Activated CD4-positive, CD25-positive, alpha-beta regulatory T cell treated with anti-CD3 and anti-CD28 coated beads, Interleukin-2, amount 50 U/mL, for 16 hours (primary cell): ENCODE results near the gene CLEC16A.

ENCODE experiments used
- DNase-seq: peaks from one replicate; pipeline ENCODE4 v3.0.0-alpha.2; 2020; ENCODE audit warnings: low read depth, low spot score

The CLEC16A gene

DNA sequence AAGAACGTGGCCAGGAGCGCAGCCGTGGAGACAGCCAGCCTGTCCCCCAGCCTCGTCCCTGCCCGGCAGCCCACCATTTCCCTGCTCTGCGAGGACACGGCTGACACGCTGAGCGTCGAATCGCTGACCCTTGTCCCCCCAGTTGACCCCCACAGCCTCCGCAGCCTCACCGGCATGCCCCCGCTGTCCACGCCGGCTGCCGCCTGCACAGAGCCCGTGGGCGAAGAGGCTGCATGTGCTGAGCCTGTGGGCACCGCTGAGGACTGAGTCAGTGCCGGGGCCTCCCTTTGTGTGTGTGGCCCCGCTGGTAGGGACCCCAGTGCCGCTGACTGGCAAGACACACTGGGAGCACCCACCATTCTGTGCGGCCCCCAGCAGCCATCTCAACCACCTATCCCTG lies 234.1 kb downstream of the CLEC16A start:
- no peak for DNase-seq

DNA sequence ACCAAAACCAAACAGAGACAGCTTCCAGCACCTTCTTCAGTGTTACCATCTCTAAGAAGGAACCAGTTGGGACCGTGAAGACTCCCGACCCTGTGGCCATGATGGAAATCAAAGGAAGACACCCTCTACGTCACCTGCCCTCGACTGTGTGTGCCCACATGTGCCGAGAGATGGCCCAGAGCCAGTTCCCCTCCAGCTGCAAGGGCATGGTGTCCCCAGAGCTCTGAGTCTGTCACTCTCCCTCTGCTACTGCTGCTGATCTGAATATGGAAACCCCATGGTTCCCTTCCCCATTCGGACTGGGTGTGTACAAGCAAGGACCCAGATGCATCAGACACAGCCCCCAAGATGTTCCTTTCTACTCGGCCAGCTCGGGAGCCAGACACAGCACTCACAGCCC lies 235.2 kb downstream of the CLEC16A start:
- DNase-seq: no peak

DNA sequence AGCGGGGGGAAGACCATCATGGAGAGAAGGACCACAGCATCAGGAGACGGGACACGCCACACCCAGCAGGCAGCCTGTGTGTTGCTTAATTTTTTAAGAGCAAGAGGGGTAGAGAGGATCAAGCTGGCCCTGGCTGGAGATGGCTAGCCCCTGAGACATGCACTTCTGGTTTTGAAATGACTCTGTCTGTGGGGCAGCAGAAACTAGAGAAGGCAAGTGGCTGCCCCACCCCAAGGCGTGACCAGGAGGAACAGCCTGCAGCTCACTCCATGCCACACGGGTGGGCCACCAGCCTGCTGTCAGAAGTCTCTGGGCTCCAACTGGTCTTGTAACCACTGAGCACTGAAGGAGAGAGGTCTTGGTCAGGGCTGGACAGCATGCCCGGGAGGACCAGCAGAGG lies 236.1 kb downstream of the CLEC16A start:
- DNase-seq: no peak

- DNase-seq: no peak
Measured at GRCh38 chr16:11181242-11181898, 237.0 kb downstream of the CLEC16A start.

GRCh38 chr16:11181899-11182279 lies 237.5 kb downstream of the CLEC16A start:
- DNase-seq: no peak

GRCh38 chr16:11182411-11182810 lies 238.0 kb downstream of the CLEC16A start:
- no peak for DNase-seq

DNA sequence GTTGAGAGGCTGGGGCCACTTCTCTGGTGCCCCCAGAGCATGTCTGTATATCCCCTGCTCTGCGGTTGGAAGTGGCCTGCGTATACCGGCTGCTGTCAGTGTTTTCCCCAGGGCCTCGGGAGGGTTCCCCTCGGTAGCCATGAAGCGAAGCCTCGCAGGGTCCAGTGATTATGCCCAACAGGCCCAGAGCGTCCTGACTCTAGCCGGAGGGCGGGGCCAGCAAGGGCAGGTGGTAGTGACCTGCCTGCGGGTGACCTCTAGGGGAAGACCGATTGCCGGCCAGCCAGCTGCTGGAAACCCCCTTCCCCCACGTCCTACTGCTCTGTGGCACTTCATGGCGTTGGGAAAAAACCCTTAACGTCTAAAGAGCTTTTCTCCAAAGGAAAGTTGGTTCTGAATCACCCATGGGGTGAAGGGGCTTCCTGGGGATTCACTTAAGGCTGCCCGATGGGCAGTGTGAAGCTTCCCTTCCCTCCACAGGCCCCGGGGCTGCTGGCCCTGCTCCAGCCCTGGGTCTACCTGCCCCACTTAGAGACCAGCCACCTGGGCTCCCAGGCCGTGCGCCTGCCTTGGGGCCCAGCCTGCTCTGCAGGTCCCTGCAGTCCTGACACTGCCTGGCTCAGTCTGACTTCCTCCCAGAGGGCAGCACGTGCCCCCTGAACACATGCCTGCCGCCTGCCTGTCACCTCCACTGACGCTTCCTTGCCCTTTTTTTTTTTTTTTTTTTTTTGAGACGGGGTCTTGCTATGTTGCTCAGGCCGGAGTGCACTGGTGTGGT lies 238.9 kb downstream of the CLEC16A start:
- DNase-seq: no peak

DNA sequence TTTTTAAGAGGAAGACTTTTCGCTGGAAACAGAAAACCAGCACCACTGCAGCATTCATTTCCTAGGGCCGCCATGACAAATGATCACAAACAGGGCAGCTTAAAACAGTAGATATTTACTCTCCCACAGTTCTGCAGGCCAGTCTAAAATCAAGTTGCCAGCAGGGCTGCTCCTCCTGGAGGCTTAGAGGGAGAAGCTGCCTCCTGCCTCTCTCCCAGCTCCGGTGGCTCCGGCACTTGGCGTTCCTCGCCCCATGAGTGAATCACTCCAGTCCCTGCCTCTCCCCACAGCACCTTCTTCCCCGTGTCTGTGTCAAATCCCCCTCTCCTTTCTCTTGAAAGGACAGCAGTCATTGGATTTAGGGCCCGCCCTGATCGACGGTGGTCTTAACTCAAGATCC lies 239.6 kb downstream of the CLEC16A start:
- no peak for DNase-seq

DNA sequence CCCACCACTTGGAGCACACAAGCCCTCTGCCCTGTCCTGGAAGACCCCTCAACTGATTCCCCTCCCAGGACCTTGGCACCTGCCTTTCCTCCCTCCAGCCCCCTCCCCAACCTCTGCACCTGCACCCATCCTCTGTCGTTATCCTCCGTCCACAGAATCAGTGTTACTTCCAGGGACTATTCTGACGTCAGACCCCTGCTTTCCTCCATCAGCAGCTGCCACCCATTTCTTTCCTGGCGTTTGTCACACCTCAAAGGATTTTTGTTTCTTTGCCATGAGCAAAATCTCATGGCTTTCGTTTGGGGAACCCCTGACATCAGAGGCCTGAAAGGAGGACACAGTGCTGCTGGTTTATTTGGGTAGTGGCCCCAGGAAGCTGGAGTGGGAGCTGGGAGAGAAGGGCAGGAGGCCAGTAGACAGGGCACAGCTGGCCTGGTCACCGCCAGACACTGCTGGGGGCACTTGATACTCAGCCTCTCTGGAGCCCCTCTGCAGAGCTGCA lies 243.2 kb downstream of the CLEC16A start:
- no peak for DNase-seq

DNA sequence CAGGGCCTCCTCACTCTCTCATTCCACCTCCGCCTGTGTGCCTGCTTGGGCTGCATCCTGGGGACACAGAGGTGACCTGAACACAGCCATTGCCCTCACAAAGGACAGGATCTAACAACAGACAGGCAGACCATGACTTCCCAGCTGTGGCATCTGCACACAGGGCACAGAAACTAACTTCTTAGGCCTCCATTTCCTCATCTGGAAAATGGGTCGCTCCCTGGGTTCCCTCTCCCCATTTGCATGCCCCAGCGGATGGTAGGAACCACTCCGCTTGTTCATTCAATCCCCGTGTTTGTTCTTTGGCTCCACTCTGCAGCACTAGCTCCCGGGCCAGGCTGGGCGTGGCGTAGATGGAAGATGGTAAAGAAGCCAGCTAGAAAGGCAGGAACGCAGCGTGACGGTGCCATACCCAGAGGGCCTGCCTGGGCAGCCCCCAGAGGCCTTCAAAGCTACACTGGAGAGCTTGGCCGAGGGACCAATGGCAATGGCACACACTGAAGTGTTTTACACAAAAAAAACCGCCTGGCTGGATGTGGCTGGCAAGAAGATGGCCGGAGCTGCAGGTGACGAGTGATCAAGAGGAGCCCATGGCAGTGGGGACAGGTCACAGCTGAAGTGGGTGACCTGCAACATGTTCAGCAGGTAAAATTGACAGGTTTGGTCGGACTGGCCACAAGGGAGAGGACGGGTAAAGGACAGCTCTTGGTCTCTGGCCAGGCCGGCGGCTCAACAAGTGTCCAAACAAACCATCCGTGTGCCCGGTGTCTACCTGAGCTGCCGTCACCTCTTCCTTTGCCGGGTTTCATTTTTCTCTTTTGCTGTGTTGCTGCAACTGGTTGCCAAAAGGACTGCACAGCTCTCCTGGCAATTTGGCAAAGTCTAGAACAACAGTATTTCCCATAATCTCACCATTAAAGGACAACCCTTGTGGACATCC lies 244.7 kb downstream of the CLEC16A start:
- no peak for DNase-seq

GRCh38 chr16:11190588-11191560 lies 246.5 kb downstream of the CLEC16A start:
- no peak for DNase-seq

GRCh38 chr16:11191665-11192064 lies 247.3 kb downstream of the CLEC16A start:
- no peak for DNase-seq

- no peak for DNase-seq
Measured at GRCh38 chr16:11193494-11193893, 249.1 kb downstream of the CLEC16A start.

DNA sequence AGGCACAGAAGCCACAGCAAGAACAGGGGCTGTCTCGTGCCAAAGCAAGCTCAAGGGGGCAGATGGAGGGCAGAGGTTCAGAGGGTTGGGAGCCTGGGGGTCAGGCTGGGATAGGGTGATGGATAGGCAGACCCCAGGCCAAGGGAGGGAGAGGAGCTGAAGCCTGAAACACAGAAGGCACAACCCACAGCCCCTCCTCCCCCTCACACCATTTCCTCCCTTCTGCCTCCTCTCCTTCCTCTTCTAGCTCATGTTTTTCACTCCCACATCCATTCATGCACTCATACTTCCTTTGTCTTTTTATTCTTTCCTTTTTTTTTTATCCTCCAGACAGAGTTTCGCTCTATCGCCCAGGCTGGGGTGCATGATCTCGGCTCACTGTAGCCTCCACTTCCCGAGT lies 250.5 kb downstream of the CLEC16A start:
- no peak for DNase-seq

GRCh38 chr16:11196286-11196828 lies 252.0 kb downstream of the CLEC16A start:
- no peak for DNase-seq

- no peak for DNase-seq
Measured at GRCh38 chr16:11198375-11198774, 254.0 kb downstream of the CLEC16A start.

GRCh38 chr16:11198828-11199227 lies 254.5 kb downstream of the CLEC16A start:
- DNase-seq: no peak

DNA sequence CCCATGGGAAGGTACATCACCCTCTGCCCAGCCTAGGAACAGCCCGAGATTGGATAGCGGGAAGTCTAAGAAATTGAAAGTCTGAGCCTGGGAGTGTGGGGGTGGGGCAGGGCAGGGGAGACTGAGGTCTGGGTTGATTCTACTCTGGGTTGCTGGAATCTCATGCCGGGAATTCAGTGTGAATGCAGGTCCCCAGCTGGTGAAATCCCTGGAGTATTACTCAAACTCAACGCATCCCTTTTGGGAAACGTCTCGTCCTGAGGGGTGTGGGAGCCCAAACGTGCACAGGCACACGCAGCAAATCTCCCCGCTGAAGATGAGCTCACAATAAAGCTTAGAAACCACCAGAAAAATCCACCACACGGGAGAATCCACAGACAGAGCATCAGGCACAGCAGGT lies 256.2 kb downstream of the CLEC16A start:
- DNase-seq: no peak

DNA sequence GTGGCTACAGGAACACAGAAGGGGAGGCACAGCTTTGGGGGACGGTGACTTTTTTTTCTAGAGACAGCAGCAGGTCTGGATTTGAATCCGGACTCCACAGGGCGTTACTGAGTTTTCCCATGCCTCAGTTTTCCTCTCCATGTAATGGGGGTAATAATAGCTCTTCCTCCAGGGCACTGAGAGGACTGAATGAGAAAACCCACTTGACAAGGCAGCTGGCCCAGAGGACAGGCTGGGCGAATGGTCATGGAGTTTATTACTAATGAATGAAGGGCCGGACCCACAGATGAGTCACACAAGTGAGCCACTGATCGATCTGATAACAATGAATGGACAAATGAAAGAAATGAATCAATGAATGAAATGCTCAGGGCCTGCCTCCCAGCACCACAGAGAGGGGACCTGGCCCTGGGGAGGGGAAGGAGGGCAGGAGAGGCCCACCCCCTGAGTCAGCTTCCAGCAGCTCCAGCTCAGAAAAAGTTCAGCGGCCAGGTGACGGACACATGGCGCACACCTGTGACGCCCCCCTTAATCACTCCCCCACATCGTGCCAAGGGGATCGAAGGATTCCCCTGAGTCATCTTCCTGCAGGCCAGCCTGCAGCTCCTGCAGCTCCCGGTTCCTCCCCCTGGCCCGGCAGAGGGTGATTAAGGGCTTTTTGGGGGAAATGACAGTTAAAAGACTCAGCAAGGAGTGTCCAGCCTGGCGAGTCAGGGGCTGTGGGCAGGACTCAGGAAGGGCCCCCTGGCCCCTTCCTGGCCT lies 257.3 kb downstream of the CLEC16A start:
- DNase-seq: no peak
